HepG2 (cell line): ENCODE results near the gene SLC34A3. TPM values are rescaled to one million over a fixed set of nuclear protein-coding genes. Genes with fewer than 3 reads are reported as not detected.

Source experiments
- ARNT2 ChIP-seq: sonication (generic); formaldehyde crosslinking; IDR thresholded peaks from 2 replicates; pipeline ENCODE4 v1.8.0; 2022; ENCODE audit warnings: mild to moderate bottlenecking, low read depth, missing genetic modification reagents, moderate library complexity
- BRCA1 ChIP-seq: sonication (generic); formaldehyde crosslinking; IDR thresholded peaks from 2 replicates; pipeline ENCODE4 v1.4.0; 2020; ENCODE audit warnings: missing genetic modification reagents
- FOXP1 ChIP-seq, 2 experiments: fragments of 450-650 bp in 1 of 2; IDR thresholded peaks; 2 replicates each; pipeline ENCODE4 v1.6.1; 2017 to 2018; ENCODE audit warnings: antibody characterized with exemption in 1 of 2
- KAT7 ChIP-seq: IDR thresholded peaks from 2 replicates; pipeline ENCODE4 v1.6.1; 2018; ENCODE audit warnings: borderline replicate concordance, missing compliant biosample characterization
- MED1 ChIP-seq: sonication (generic); formaldehyde crosslinking; IDR thresholded peaks from 2 replicates; pipeline ENCODE4 v1.4.0; 2020; ENCODE audit warnings: missing genetic modification reagents
- MNT ChIP-seq: fragments of 450-650 bp; IDR thresholded peaks from 2 replicates; pipeline ENCODE4 v1.6.1; 2016
- PAX8 ChIP-seq: sonication (generic); formaldehyde crosslinking; IDR thresholded peaks from 2 replicates; pipeline ENCODE4 v1.8.0; 2022; ENCODE audit warnings: mild to moderate bottlenecking, missing genetic modification reagents, borderline replicate concordance
- RELA ChIP-seq: sonication (generic); formaldehyde crosslinking; IDR thresholded peaks from 2 replicates; pipeline ENCODE4 v1.4.0; 2020; ENCODE audit warnings: missing genetic modification reagents
- TCF7 ChIP-seq: sonication (generic); IDR thresholded peaks from 2 replicates; pipeline ENCODE4 v1.6.1; 2016; ENCODE audit warnings: antibody characterized with exemption, low read depth
- ZNF251 ChIP-seq: sonication (generic); formaldehyde crosslinking; IDR thresholded peaks from 2 replicates; pipeline ENCODE4 v1.9.0; 2021; ENCODE audit warnings: mild to moderate bottlenecking, missing genetic modification reagents
- ZNF296 ChIP-seq: sonication (generic); formaldehyde crosslinking; conservative IDR thresholded peaks from 2 replicates; pipeline ENCODE4 v1.5.0; 2020; ENCODE audit warnings: mild to moderate bottlenecking, missing genetic modification reagents
- ZNF331 ChIP-seq: sonication (generic); formaldehyde crosslinking; IDR thresholded peaks from 2 replicates; pipeline ENCODE4 v1.4.0; 2020; ENCODE audit warnings: missing genetic modification reagents
- ZNF432 ChIP-seq: sonication (generic); formaldehyde crosslinking; IDR thresholded peaks from 2 replicates; pipeline ENCODE4 v1.5.0; 2020; ENCODE audit warnings: missing genetic modification reagents, mild to moderate bottlenecking, borderline replicate concordance
- ZNF660 ChIP-seq: sonication (generic); formaldehyde crosslinking; IDR thresholded peaks from 2 replicates; pipeline ENCODE4 v1.5.1; 2020; ENCODE audit warnings: mild to moderate bottlenecking, low read depth, missing genetic modification reagents, borderline replicate concordance
- polyA plus RNA-seq, 8 experiments: library from polyadenylated mRNA; depleted of rRNA in 3 of 8; stranded (reverse) in 7 of 8; unstranded in 1 of 8; fragments of >200 nt; fragmentation: Illumina TruSeq in 4 of 8; extraction: Trizol in 4 of 8; gene quantifications; 2 replicates each; pipeline versions ENCODE4 v1.2.1 to v1.2.3, GENCODE V29; 2011 to 2016; ENCODE audit warnings: low read depth in 4 of 8, missing spikeins in 1 of 8, mixed read lengths in 1 of 8; ENCODE audit not compliant: insufficient read depth in 1 of 8
- total RNA-seq, 5 experiments: library from RNA; depleted of rRNA; stranded (reverse); fragments of >200 nt; fragmentation: Illumina TruSeq; extraction: Trizol; gene quantifications; 2 replicates each; pipeline ENCODE4 v1.2.3, GENCODE V29; 2016; ENCODE audit warnings: low read depth in 1 of 5
- TF ChIP-seq, protein P1 (sequence below): sonication (generic); formaldehyde crosslinking; IDR thresholded peaks from 2 replicates; pipeline ENCODE4 v1.4.0; 2020; ENCODE audit warnings: missing genetic modification reagents, mild to moderate bottlenecking, borderline replicate concordance
- TF ChIP-seq, protein P2 (sequence below): sonication (generic); formaldehyde crosslinking; IDR thresholded peaks from 2 replicates; pipeline ENCODE4 v1.4.0; 2020; ENCODE audit warnings: mild to moderate bottlenecking, missing genetic modification reagents
- TF ChIP-seq, protein P3 (sequence below), 2 experiments: sonication (generic) in 1 of 2; formaldehyde crosslinking in 1 of 2; IDR thresholded peaks; 2 replicates each; pipeline versions ENCODE4 v1.6.1 to v1.9.0; 2014 to 2022; ENCODE audit warnings: antibody characterized with exemption in 1 of 2, borderline replicate concordance in 1 of 2, inconsistent platforms in 1 of 2, low read depth in 1 of 2, missing genetic modification reagents in 1 of 2

SLC34A3 gene
- total and polyA plus RNA-seq, 2 of the 13 experiments (the other 11 are each of a cell fraction or from before 2014, with no cell fraction given) = 0.07 to 1.0 TPM

DNA sequence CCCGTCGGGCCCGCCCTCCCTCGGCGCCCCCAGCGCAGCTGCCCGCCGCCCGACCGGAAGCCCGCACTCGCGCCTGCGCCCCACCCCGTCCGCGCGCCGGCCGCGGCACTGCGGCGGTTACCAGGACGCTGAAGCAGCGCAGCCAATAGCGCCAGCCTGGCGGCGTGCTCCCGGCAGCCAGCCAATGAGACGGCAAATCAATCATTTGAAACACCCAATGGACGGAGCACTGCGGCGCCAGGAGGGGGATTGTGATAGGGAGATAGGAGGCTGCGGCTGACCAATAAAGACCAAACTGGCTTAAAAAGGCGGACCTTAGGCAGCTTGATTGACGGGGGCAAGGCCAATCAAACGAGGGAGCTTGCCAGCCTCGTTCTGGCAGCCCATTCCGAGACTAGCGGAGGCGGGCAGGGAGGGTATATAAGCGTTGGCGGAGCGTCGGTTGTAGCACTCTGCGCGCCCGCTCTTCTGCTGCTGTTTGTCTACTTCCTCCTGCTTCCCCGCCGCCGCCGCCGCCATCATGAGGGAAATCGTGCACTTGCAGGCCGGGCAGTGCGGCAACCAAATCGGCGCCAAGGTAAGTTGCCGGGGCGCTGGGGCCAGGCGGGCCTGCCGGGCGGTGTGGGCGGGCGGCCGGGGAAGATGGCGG lies 10.3 kb downstream of the SLC34A3 start, which contains the start of gene TUBB4B (continued):
- TF ChIP-seq KAT7 (CRISPR knock-in tag) = 0 out of 2 replicates have a peak, but pooled peaks have one; percentile 30
- peak; percentile 11; the same call in 1 of the 2 replicates for TF ChIP-seq MNT
- TF ChIP-seq, protein P1, sequence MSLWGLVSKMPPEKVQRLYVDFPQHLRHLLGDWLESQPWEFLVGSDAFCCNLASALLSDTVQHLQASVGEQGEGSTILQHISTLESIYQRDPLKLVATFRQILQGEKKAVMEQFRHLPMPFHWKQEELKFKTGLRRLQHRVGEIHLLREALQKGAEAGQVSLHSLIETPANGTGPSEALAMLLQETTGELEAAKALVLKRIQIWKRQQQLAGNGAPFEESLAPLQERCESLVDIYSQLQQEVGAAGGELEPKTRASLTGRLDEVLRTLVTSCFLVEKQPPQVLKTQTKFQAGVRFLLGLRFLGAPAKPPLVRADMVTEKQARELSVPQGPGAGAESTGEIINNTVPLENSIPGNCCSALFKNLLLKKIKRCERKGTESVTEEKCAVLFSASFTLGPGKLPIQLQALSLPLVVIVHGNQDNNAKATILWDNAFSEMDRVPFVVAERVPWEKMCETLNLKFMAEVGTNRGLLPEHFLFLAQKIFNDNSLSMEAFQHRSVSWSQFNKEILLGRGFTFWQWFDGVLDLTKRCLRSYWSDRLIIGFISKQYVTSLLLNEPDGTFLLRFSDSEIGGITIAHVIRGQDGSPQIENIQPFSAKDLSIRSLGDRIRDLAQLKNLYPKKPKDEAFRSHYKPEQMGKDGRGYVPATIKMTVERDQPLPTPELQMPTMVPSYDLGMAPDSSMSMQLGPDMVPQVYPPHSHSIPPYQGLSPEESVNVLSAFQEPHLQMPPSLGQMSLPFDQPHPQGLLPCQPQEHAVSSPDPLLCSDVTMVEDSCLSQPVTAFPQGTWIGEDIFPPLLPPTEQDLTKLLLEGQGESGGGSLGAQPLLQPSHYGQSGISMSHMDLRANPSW = no peak; the same call in 1 of the 2 replicates
- no peak for TF ChIP-seq ZNF251 (CRISPR knock-in tag)
- no peak for TF ChIP-seq TCF7
- TF ChIP-seq ARNT2 (CRISPR knock-in tag) = peak; percentile 5; the same call in 1 of the 2 replicates
- TF ChIP-seq ZNF432 (CRISPR knock-in tag) = no peak
- no peak for TF ChIP-seq FOXP1 (IDR thresholded peaks at IDR 0.05)
- TF ChIP-seq FOXP1 (CRISPR knock-in tag; IDR thresholded peaks at IDR 0.05) = no peak
- peak; percentile 53 for TF ChIP-seq MED1 (CRISPR knock-in tag)
- TF ChIP-seq PAX8 (CRISPR knock-in tag) = no peak; the same call in 1 of the 2 replicates
- TF ChIP-seq ZNF331 (CRISPR knock-in tag) = peak; percentile 62; the same call in 1 of the 2 replicates
- TF ChIP-seq ZNF296 = no peak
- TF ChIP-seq BRCA1 (CRISPR knock-in tag) = peak; percentile 82; the same call in 1 of the 2 replicates
- no peak for TF ChIP-seq ZNF660 (CRISPR knock-in tag)
- TF ChIP-seq, protein P2, sequence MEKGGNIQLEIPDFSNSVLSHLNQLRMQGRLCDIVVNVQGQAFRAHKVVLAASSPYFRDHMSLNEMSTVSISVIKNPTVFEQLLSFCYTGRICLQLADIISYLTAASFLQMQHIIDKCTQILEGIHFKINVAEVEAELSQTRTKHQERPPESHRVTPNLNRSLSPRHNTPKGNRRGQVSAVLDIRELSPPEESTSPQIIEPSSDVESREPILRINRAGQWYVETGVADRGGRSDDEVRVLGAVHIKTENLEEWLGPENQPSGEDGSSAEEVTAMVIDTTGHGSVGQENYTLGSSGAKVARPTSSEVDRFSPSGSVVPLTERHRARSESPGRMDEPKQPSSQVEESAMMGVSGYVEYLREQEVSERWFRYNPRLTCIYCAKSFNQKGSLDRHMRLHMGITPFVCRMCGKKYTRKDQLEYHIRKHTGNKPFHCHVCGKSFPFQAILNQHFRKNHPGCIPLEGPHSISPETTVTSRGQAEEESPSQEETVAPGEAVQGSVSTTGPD (CRISPR knock-in tag) = no peak
- TF ChIP-seq, protein P3, sequence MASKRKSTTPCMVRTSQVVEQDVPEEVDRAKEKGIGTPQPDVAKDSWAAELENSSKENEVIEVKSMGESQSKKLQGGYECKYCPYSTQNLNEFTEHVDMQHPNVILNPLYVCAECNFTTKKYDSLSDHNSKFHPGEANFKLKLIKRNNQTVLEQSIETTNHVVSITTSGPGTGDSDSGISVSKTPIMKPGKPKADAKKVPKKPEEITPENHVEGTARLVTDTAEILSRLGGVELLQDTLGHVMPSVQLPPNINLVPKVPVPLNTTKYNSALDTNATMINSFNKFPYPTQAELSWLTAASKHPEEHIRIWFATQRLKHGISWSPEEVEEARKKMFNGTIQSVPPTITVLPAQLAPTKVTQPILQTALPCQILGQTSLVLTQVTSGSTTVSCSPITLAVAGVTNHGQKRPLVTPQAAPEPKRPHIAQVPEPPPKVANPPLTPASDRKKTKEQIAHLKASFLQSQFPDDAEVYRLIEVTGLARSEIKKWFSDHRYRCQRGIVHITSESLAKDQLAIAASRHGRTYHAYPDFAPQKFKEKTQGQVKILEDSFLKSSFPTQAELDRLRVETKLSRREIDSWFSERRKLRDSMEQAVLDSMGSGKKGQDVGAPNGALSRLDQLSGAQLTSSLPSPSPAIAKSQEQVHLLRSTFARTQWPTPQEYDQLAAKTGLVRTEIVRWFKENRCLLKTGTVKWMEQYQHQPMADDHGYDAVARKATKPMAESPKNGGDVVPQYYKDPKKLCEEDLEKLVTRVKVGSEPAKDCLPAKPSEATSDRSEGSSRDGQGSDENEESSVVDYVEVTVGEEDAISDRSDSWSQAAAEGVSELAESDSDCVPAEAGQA (IDR thresholded peaks at IDR 0.05; ENCODE audit: low read depth) = peak; percentile 48; the same call in 1 of the 2 replicates
- TF ChIP-seq, protein P3 (CRISPR knock-in tag; IDR thresholded peaks at IDR 0.05; ENCODE audit: borderline replicate concordance) = peak; percentile 50; the same call in 1 of the 2 replicates
- 0 out of 2 replicates have a peak, but pooled peaks have one; percentile 36 for TF ChIP-seq RELA
